PC-9 (cell line): ENCODE data around the gene MATCAP1.

Experiments used
- EZH2 ChIP-seq: fragments of 200-600 bp; sonication (generic); IDR thresholded peaks from 2 replicates; pipeline ENCODE4 v1.8.0; 2017; ENCODE audit warnings: antibody characterized with exemption, low read depth
- TF ChIP-seq, protein P1 (sequence below): fragments of 200-600 bp; sonication (generic); conservative IDR thresholded peaks from 2 replicates; pipeline ENCODE4 v1.6.1; 2017; ENCODE audit warnings: mixed run types, antibody characterized with exemption, mild to moderate bottlenecking, moderate library complexity

DNA sequence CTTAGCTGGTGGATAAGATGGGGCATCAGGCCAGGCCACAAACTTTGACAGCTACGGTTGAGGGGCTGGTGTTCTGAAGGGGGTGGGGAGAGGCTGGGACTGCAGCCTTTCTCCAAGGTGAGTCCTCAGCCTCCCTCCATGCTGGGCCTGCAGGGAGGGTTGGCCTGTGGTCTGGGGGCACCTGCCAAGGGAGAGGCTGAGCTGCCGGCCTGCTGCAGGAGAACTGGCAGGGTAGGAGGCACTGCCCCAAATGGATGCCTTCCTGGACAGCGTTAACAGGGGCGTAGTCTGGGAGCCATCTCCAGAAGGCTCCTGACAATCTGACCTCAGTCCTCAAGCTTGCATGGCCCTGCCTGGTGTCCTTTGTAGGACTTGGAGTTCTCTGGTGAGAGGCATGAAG, 20.3 kb upstream of the MATCAP1 start:
- TF ChIP-seq, protein P1, sequence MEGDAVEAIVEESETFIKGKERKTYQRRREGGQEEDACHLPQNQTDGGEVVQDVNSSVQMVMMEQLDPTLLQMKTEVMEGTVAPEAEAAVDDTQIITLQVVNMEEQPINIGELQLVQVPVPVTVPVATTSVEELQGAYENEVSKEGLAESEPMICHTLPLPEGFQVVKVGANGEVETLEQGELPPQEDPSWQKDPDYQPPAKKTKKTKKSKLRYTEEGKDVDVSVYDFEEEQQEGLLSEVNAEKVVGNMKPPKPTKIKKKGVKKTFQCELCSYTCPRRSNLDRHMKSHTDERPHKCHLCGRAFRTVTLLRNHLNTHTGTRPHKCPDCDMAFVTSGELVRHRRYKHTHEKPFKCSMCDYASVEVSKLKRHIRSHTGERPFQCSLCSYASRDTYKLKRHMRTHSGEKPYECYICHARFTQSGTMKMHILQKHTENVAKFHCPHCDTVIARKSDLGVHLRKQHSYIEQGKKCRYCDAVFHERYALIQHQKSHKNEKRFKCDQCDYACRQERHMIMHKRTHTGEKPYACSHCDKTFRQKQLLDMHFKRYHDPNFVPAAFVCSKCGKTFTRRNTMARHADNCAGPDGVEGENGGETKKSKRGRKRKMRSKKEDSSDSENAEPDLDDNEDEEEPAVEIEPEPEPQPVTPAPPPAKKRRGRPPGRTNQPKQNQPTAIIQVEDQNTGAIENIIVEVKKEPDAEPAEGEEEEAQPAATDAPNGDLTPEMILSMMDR: no peak
- no peak for TF ChIP-seq EZH2
